ENCODE results near the gene TRIM66. TPM values are rescaled to one million over a fixed set of nuclear protein-coding genes. Genes with fewer than 3 reads are reported as not detected.

Gene TRIM66
- total and polyA plus RNA-seq, 2 donors (not counting 3 experiments of a cell fraction or from before 2014, with no cell fraction given): 5.5 to 11.7 TPM

GRCh38 chr11:8656291-8656690 lies 26.2 kb downstream of the TRIM66 start:
- TF ChIP-seq GATA2 (IDR thresholded peaks at IDR 0.05; ENCODE audit: insufficient read depth, insufficient read length, low read depth, low read length) (no peak), JUN (IDR thresholded peaks at IDR 0.05; ENCODE audit: borderline replicate concordance, insufficient read depth, insufficient read length, low read depth) (no peak), MYC (IDR thresholded peaks at IDR 0.05; ENCODE audit: low read depth, low read length) (no peak), POLR2AphosphoS5 (IDR thresholded peaks at IDR 0.05; ENCODE audit: insufficient read depth, low read depth, low read length) (no peak), EZH2 (IDR thresholded peaks at IDR 0.05; ENCODE audit: borderline replicate concordance, low read depth, low read length, severe bottlenecking) (no peak), FOS (IDR thresholded peaks at IDR 0.05; ENCODE audit: borderline replicate concordance, insufficient read depth, low read length) (no peak), CTCF (IDR thresholded peaks at IDR 0.05; ENCODE audit: extremely low read depth in 1 of 2, insufficient read depth in 1 of 2, low read depth in 1 of 2, low read length in 2 of 2) (no peak), POLR2A (IDR thresholded peaks at IDR 0.05; ENCODE audit: low read depth, low read length) (no peak), MAX (IDR thresholded peaks at IDR 0.05; ENCODE audit: insufficient read depth, insufficient read length) (no peak)
- no peaks in the 10 kb centered on the region for H3K9me1 ChIP-seq (replicated peaks; ENCODE audit: control insufficient read depth, extremely low read depth, insufficient read depth, low read length)
- dilution Hi-C loops (cut with MboI; ENCODE audit: extremely low pct_ligation_motif_present, low sequenced_read_pairs) (no loop called here), intact Hi-C loops (cut with micrococcal nuclease) (no loop called here)
- no peak overlapping the region for H3K9ac ChIP-seq (replicated peaks; ENCODE audit: extremely low read depth, insufficient read depth, low read length)
- no peaks in the 10 kb centered on the region for H3K9me3 ChIP-seq (replicated peaks; ENCODE audit: control insufficient read depth, insufficient read depth, low read length)
- no peaks in the 10 kb centered on the region for H3K36me3 ChIP-seq (ENCODE audit: control insufficient read depth in 2 of 2, extremely low read depth in 1 of 2, insufficient read depth in 2 of 2, low read length in 2 of 2)
- no peaks in the 10 kb centered on the region for H3K79me2 ChIP-seq (ENCODE audit: control insufficient read depth, insufficient read depth, low read length)
- H3K27ac ChIP-seq (ENCODE audit: insufficient read depth, low read depth, low read length): no peak overlapping the region
- no peaks in the 10 kb centered on the region for H4K20me1 ChIP-seq (replicated peaks; ENCODE audit: control insufficient read depth, extremely low read depth, insufficient read depth, low read length)
- BruUV-seq (replicated peaks): no TSS peak
- no peak overlapping the region for H3K4me3 ChIP-seq (replicated peaks in 1 of 3; ENCODE audit: insufficient read depth in 1 of 3, low read depth in 1 of 3, low read length in 3 of 3)
- no peak overlapping the region for H3K4me2 ChIP-seq (ENCODE audit: insufficient read depth, low read length)
- no peaks in the 10 kb centered on the region for H3K4me1 ChIP-seq (ENCODE audit: control insufficient read depth, extremely low read depth, insufficient read depth, low read length)
- DNase-seq (ENCODE audit: low read depth, low spot score) (no peak), FAIRE-seq (no peak)
- ChIA-PET CTCF (interaction anchor here (0.9 to 1.7 kb wide), 5 partner anchors 10 to 258 kb away, joined by 3 to 4 read pairs (median 3); no protein-coding TSS in a partner anchor), POLR2A (no interaction called here)
- no peaks in the 10 kb centered on the region for H3K27me3 ChIP-seq (ENCODE audit: control insufficient read depth in 2 of 2, insufficient read depth in 2 of 2, low read length in 2 of 2)
- H2AFZ ChIP-seq (ENCODE audit: low read depth, low read length): no peak overlapping the region

Measured in endothelial cell of umbilical vein (primary cell).